Activated T-cell treated with anti-CD3 and anti-CD28 coated beads, Interleukin-2, amount 50 U/mL, for 4 hours (primary cell): ENCODE measurements around the gene BMPR1A. TPM values are rescaled to one million over a fixed set of nuclear protein-coding genes. Genes with fewer than 3 reads are reported as not detected.

Experiments
- ATAC-seq, 2 donors: fragments of 200-7000 bp; cut with Tn5 transposase; one replicate each; pipeline ENCODE4 v1.10.0; 2021
- DNase-seq: peaks from one replicate; pipeline ENCODE4 v3.0.0-alpha.2; 2020
- H3K27me3 Mint-ChIP-seq: one replicate; pipeline ENCODE4 v1.8.0; 2021; ENCODE audit warnings: low read depth, mixed read lengths
- H3K36me3 Mint-ChIP-seq: one replicate; pipeline ENCODE4 v1.8.0; 2022; ENCODE audit warnings: mixed read lengths; ENCODE audit not compliant: insufficient read depth
- H3K4me1 Mint-ChIP-seq: one replicate; pipeline ENCODE4 v1.8.0; 2021; ENCODE audit warnings: low read depth, mixed read lengths
- H3K4me3 Mint-ChIP-seq: one replicate; pipeline ENCODE4 v1.8.0; 2021; ENCODE audit warnings: mild to moderate bottlenecking, moderate library complexity, mixed read lengths
- H3K9me3 Mint-ChIP-seq: one replicate; pipeline ENCODE4 v1.8.0; 2021; ENCODE audit warnings: mixed read lengths
- total RNA-seq, 3 donors: library from RNA; stranded (reverse); gene quantifications; one replicate each; pipeline ENCODE4 v1.2.1, GENCODE V29; 2021

Gene BMPR1A
- total RNA-seq, 3 donors from 2014 or later: 6.0 to 8.5 (median 7.6) TPM

DNA sequence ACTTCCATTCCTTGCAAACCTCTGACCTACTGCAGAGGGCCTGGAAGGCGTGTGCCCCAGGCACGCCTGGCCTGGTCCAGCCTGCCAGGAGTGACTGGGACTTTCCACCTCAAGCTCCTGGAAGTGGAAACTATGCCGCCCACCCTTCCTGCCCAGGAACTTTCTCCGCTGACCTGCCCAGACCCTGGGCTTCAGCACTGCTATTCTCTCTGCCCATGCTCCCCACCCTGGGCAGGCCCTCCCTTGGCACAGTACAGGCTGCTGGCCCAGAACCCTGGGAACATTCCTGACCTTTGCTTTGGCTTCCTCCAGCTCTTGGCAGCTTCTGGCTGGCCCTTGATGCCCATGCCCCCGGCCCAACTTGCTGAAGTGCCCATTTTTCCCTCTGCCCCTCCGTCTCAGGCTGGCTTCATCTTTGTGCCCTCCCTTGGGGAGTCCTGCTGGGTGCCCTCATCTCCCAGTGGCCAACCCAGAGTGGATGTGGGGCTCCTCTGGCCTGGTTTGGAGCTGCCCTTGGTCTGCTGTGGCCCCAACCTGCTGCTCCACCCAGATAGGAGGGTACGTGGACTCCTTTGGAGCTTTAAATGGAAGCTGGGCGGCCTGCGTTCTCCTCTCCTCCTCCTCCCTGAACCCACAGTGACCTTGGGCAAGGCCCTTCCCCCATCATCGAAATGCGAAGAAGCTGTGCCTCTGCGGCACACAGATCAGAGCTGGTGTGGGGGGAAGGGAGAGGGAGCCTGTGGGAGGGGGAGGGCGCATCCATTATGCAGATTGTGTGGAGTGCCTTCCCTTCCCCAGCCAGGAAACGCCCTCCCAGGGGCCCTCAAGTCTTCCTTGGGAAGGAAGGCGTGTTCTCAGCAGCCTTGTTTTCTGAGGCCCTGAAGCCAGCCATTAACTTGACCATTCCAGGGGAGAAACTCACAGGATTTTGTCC, 197.6 kb downstream of the BMPR1A start:
- peaks cover 2% of the 10 kb centered on the region for H3K36me3 Mint-ChIP-seq
- H3K4me3 Mint-ChIP-seq: no peak overlapping the region
- ATAC-seq: no peak
- peaks cover 18% of the 10 kb centered on the region for H3K4me1 Mint-ChIP-seq
- no peak for DNase-seq
- H3K9me3 Mint-ChIP-seq: peaks cover 12% of the 10 kb centered on the region
- H3K27me3 Mint-ChIP-seq: no peaks in the 10 kb centered on the region

DNA sequence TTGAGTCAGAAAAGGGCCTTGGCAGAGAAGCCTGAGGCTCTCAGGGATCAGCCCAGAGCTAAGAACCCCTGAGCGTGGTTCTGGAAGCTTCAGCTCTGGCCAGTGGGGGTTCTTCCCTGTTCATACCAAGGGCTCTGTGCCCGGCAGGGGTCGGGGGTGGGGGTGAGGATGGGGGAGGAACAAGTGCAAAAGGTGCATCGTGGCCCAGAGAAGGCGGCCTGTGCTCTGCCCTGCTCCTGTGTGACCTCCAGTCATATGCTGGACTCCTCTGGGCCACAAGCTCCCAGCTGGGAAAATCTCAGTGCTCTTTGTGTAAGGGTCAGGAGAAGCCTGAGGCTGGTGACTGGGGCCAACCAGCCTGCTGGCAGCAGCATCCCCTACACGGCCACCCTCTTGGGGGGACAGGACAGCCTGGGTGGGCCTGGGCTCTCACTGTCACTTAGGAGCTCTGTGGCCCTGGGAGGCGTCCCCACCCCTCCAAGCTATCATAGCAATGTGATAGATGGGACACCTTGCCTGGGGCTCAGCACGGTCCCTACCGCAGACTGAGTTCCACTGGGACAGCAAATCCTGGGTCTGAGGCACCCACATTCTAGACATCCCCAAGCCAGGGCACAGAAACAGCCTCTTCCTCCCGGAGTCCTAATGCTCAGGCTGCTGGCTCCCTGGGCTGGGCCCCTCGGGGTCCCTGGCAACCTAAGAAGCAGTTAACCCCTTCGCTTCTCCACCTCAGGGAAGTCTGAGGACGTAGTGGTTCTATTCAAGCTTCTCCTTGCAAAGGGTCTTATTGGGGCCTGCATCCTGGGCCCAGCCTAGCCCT, 198.5 kb downstream of the BMPR1A start:
- Mint-ChIP-seq H3K4me3 (no peak overlapping the region), H3K27me3 (no peaks in the 10 kb centered on the region), H3K4me1 (peaks cover 11% of the 10 kb centered on the region), H3K9me3 (peaks cover 12% of the 10 kb centered on the region), H3K36me3 (peaks cover 2% of the 10 kb centered on the region)
- no peak for DNase-seq
- no peak for ATAC-seq

DNA sequence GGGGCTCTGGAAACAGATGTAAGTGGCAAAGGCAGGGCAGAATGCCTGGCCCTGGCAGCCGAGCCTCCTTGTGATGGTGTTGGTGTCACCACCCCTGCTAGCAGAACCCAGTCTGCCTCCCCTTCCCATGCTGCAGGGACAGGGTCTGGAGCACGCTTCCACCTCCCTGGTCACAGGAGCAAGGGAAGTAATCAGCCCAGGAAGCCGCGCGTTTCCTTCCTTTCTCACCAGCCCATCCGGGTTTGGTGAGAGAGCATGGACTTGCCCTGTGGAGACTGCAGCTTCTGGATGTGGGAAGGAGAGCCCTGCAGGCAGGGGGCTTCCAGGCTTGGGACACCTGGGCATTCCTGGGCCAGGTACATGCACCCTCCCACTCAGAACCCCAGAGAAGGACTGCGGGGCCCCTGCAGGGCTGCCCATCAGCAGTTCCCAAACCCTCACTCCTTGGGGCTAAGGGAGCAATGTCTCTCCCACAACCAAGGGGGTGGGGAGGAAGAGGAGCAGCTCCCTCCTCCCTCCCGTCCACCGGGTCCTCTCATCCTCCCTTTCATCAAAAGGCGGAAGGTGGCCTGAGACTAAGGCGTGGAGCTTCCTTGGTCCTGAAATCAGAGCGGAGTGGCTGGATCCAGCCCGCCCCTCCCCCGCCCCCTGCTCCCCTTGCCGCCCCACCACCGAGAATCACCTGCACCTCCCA, 199.2 kb downstream of the BMPR1A start:
- H3K27me3 Mint-ChIP-seq: no peaks in the 10 kb centered on the region
- peaks cover 2% of the 10 kb centered on the region for H3K36me3 Mint-ChIP-seq
- peaks cover 12% of the 10 kb centered on the region for H3K9me3 Mint-ChIP-seq
- H3K4me1 Mint-ChIP-seq: peaks cover 9% of the 10 kb centered on the region
- H3K4me3 Mint-ChIP-seq: no peak overlapping the region
- ATAC-seq: no peak
- DNase-seq: no peak

DNA sequence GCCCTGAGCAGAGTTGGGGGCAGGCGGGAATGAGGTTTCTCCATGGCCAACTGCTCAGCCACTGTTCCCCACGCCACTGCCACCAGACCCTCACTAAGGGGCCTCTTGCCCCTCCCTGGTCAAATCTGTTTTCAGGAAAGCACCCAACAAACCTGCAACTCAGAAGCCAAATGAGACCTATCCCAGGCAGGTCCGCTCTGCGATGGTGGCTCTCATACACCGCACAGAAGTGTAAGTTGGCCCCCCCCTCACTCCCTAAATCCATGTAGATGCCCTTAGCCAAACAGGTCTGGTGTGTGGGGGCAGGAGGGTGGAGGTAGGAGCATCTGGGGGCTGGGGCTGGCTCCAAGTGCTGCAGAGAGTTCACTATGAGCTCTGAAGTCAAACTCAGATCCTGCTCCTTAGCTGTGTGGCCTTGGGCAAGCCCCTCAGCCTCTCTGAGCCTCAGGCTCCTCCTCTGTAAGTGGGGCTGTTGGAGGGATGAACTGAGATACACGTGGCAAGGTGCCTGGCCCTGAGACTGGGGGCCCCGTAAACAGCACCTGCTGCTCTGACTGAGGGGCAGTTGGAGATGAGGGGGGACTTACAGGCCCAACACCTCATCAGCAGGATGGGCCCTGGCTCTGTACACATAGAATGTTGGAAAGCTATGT, 199.9 kb downstream of the BMPR1A start:
- peaks cover 2% of the 10 kb centered on the region for H3K36me3 Mint-ChIP-seq
- peaks cover 5% of the 10 kb centered on the region for H3K4me1 Mint-ChIP-seq
- no peak for DNase-seq
- ATAC-seq: no peak
- no peak overlapping the region for H3K4me3 Mint-ChIP-seq
- H3K27me3 Mint-ChIP-seq: no peaks in the 10 kb centered on the region
- H3K9me3 Mint-ChIP-seq: peaks cover 12% of the 10 kb centered on the region

DNA sequence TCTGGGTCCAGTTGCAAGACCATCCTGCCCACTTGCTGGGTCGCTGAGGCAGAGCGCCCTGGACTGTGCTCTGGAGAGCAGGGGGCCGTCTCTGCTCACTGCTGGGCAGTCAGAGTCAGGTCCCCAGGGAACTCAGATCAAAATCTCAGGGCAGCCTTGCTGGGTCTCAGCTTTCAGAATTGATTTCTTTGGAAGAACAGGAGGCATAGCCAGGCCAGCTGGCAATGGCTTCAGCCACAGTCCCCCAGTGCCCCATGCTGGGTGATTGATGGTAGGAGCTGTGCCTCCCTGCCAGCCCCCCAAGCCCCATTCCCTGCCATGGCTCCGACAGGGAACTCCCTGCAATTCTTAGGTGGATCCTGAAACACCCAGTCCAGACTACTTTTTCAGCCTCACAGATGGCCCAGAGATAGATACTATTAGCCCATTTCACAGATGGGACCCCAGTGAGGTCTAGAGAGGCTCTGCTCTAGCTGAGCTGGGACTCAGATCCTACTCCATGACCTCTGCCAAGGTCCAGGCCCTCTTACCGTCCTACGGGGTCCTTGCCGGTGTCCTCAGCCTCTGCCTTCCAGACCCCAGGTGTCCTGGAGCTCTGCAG, 200.5 kb downstream of the BMPR1A start:
- ATAC-seq (no peak), DNase-seq (no peak)
- Mint-ChIP-seq H3K36me3 (peaks cover 1% of the 10 kb centered on the region), H3K9me3 (peaks cover 9% of the 10 kb centered on the region), H3K4me1 (peaks cover 4% of the 10 kb centered on the region), H3K27me3 (no peaks in the 10 kb centered on the region), H3K4me3 (no peak overlapping the region)

DNA sequence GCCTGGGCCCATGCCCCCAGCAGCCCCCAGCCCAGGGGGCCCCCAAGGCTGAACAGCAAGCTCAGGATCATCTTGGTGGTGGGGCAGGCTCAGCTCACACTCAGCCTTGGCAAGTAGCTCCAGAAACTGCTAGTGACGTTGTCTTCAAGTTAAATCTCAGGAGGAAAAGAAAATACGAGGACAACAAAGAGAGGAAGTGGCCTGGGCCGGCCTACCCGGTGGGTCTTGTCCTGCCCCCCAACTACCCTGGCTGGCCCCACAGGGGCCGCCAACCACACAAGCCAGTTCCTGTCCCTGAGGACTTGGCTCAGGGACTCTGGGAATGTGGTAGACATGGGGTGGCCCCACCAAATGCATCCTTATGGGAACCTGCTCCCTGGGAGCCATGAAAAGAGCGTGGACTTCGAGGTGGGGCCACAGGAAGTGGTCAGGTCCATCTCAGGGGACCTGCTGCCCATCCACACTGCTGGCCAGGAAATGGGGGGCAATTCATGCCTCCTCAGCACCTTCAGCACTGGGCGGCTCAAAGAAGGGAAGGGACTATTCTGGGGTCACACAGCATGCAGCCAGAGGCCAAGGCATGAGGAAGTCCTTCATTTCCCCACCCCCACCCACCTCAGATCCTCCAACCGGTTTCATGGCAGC, 201.2 kb downstream of the BMPR1A start, which contains the start of gene MMRN2:
MMRN2 (minus strand) TSS at position 145 of the 645 bp plus-strand sequence; CDS start at position 71, 74 bp downstream.
- DNase-seq (no peak), ATAC-seq (no peak)
- Mint-ChIP-seq H3K4me3 (no peak within 1 kb of the TSS), H3K27me3 (no peaks in the 10 kb centered on the region), H3K9me3 (peaks cover 4% of the 10 kb centered on the region), H3K36me3 (no peaks in the 10 kb centered on the region), H3K4me1 (peaks cover 3% of the 10 kb centered on the region)

DNA sequence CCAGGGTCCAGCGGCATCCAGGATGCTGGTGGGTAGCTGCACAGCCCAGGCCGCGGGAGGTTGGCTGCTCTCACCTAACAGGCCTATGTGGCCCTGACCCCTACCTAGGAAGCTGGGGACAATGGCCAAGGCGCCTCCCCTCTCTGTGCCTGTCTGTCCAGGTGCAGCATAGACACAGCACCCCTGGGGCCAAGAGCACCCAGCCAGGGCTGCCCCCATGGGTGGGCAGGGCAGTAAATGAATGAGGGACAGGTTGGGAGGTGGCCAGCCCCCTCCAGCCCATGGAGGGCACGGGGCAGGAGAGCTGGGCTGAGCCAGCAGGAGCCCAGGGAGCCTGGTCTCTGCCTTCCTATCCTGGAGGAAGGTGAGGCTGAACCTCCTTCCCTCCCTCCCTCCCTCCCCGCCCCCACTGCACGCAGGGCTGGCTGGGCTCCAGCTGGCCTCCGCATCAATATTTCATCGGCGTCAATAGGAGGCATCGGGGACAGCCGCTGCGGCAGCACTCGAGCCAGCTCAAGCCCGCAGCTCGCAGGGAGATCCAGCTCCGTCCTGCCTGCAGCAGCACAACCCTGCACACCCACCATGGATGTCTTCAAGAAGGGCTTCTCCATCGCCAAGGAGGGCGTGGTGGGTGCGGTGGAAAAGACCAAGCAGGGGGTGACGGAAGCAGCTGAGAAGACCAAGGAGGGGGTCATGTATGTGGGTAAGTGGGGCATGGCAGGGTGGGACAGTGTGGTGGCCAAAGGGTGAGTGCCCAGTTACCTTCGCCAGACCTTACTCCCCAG, 201.9 kb downstream of the BMPR1A start, which contains the start of gene SNCG:
SNCG (plus strand) TSS at position 484 of the 785 bp plus-strand sequence; CDS start at position 583, 99 bp downstream.
- peaks cover 3% of the 10 kb centered on the region for H3K4me1 Mint-ChIP-seq
- H3K9me3 Mint-ChIP-seq: no peaks in the 10 kb centered on the region
- no peak for DNase-seq
- H3K36me3 Mint-ChIP-seq: no peaks in the 10 kb centered on the region
- no peaks in the 10 kb centered on the region for H3K27me3 Mint-ChIP-seq
- no peak within 1 kb of the TSS for H3K4me3 Mint-ChIP-seq
- no peak for ATAC-seq

DNA sequence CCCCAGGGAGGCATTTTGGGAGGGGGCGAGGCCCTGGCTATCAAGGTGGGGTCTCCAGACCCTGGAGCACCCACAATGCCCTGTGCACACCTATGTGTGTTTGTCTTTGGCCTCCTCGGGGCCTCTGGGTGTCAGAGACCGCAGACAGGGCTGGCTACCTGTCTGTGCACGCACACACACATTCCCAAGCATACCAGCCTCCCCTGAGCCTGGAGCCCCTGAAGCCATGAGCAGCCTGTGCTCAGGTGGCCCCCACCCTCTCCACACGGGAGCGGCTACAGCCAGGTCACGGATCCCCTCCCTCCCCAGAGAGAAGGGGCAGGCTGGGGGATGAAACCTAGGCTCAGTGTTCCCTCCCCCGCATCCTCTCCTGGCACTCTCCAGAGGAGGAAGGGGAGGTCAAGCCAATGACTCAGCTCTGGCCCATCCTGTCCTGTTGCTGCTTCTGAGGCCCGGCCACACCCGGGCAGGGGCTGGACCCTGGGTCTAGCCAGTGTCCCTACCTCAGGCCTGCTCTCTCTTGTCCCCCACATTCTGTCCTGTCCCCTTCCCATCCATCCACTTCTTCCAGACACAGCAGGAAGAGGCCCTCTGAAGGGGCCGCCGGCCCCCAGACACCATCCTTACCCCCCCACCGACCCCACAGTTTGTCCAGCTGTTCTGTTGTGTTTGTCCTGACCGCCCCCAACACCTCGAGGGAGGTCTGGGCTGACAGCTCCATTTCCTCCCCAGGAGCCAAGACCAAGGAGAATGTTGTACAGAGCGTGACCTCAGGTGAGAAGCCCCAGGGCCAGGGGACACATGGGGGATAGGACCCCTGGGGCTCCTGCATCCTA, 202.7 kb downstream of the BMPR1A start:
- Mint-ChIP-seq H3K9me3 (no peaks in the 10 kb centered on the region), H3K4me3 (no peak overlapping the region), H3K27me3 (no peaks in the 10 kb centered on the region), H3K36me3 (no peaks in the 10 kb centered on the region), H3K4me1 (peaks cover 3% of the 10 kb centered on the region)
- no peak for ATAC-seq
- no peak for DNase-seq

DNA sequence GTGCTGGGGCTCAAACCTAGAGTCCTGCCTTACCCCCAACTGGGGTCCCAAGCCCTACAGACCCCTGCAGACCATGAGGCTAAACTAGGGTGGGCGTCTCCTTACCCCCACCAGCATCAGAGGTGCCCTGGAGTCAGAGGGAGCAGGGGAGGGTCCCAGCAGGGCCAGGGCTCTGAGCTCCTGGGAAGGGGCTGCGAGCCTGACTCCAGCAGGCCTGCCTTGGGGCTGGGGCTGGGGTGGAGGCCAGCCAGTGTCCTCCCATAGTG, 203.3 kb downstream of the BMPR1A start:
- H3K27me3 Mint-ChIP-seq: no peaks in the 10 kb centered on the region
- H3K4me3 Mint-ChIP-seq: no peak overlapping the region
- H3K36me3 Mint-ChIP-seq: no peaks in the 10 kb centered on the region
- peaks cover 3% of the 10 kb centered on the region for H3K4me1 Mint-ChIP-seq
- DNase-seq (no peak), ATAC-seq (no peak)
- H3K9me3 Mint-ChIP-seq: no peaks in the 10 kb centered on the region

DNA sequence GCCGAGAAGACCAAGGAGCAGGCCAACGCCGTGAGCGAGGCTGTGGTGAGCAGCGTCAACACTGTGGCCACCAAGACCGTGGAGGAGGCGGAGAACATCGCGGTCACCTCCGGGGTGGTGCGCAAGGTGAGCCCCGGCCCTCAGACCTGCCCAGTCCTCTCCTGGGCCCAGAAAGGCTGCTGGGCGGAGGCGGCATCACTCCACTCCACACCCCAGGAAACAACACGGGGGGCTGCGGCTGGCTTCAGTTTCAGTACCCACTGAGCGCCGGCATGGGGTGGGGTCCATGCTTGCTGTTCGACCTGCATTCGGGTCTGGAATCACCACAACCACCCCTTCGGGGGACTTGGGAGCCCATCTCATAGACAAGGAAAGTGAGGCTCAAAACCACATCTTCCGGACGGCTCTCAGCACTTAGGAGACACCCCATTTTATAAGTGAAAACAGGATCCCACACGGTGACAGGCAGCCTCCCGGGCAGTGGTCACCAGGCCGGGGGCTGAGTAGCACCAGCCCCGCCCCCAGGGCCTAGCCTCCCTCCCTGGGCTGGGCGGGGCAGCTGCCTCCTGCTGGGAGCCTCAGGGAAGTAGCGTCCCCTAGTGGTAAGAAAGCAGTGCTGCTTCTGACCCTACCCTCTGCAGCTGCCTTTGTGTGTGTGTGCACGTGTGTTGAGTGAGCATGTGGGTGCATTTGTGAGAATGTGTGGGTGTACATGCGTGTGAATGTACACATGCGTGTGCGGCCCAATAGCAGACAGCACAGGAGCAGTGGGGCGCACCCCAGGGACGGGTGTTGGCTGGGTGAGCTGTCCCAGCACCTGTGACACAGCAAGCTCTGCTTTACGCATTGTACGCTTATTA, 203.8 kb downstream of the BMPR1A start:
- peak; percentile 75 to 81 for ATAC-seq
- no peaks in the 10 kb centered on the region for H3K36me3 Mint-ChIP-seq
- H3K27me3 Mint-ChIP-seq: no peaks in the 10 kb centered on the region
- H3K9me3 Mint-ChIP-seq: no peaks in the 10 kb centered on the region
- H3K4me3 Mint-ChIP-seq: no peak overlapping the region
- H3K4me1 Mint-ChIP-seq: peaks cover 3% of the 10 kb centered on the region
- DNase-seq: no peak

DNA sequence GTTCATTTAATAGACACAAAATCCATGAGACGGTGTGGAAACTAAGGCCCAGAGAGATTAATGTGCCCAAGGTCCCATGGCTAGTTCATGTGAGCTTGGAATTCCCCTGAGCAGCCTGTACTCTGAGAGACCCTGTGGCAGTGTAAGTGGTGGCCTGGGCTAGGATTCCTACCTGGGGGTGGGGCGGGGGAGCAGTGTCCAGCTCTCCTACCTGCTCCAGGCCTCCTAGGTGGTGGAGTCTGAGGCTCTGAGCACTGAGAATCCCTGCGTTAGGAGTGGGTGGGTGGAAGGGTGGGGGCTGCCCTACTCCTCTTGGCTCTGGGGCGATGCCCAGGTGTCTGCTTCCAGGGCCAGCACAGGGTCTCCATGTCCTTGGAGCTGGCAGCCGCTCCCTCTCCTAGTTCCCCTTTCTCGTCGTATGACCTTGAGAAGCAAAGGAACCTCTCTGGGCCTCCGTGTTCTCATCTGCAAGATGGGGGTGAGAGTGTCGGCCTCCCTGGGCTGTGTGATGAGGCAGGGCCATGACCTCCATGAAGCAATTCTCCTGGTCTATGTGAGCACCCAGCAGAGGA, 204.5 kb downstream of the BMPR1A start:
- ATAC-seq (no peak), DNase-seq (no peak)
- Mint-ChIP-seq H3K4me3 (no peak overlapping the region), H3K4me1 (peaks cover 9% of the 10 kb centered on the region), H3K36me3 (no peaks in the 10 kb centered on the region), H3K27me3 (no peaks in the 10 kb centered on the region), H3K9me3 (no peaks in the 10 kb centered on the region)
